ENCODE measurements around the gene HPD. TPM values are rescaled to one million over a fixed set of nuclear protein-coding genes. Genes with fewer than 3 reads are reported as not detected.
A peak's percentile ranks its signal among the peaks of the same experiment; 100 is the strongest.

The HPD gene
- total RNA-seq, 6 experiments from 2014 or later: 649 to 1,803 (median 1,080) TPM

- H3K27me3 ChIP-seq: no peaks in the 10 kb centered on the region
- no peak for TF ChIP-seq POLR2A (IDR thresholded peaks at IDR 0.05)
- TF ChIP-seq, protein P1, sequence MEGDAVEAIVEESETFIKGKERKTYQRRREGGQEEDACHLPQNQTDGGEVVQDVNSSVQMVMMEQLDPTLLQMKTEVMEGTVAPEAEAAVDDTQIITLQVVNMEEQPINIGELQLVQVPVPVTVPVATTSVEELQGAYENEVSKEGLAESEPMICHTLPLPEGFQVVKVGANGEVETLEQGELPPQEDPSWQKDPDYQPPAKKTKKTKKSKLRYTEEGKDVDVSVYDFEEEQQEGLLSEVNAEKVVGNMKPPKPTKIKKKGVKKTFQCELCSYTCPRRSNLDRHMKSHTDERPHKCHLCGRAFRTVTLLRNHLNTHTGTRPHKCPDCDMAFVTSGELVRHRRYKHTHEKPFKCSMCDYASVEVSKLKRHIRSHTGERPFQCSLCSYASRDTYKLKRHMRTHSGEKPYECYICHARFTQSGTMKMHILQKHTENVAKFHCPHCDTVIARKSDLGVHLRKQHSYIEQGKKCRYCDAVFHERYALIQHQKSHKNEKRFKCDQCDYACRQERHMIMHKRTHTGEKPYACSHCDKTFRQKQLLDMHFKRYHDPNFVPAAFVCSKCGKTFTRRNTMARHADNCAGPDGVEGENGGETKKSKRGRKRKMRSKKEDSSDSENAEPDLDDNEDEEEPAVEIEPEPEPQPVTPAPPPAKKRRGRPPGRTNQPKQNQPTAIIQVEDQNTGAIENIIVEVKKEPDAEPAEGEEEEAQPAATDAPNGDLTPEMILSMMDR (IDR thresholded peaks at IDR 0.05): no peak
- H3K4me3 ChIP-seq: no peak overlapping the region
- intact Hi-C loops (cut with DNase I): loop anchor here in 1 of 2 donors (10.0 kb wide), 1 partner anchor 76 kb away; the partner anchor contains the start of gene PSMD9
- peaks cover 0 to 51% (median 20%) of the 10 kb centered on the region in 4 donors for H3K4me1 ChIP-seq
- no peaks in the 10 kb centered on the region for H3K9me3 ChIP-seq
- H3K36me3 ChIP-seq: peaks cover 0 to 33% (median 18%) of the 10 kb centered on the region in 4 donors
- no peak for ATAC-seq
- H3K27ac ChIP-seq: peak overlapping the region in 1 of 3 donors; percentile 3
- 55% methylated on average over 7 of the region's 8 CpGs for WGBS (ENCODE audit: insufficient coverage, low coverage, low lambda C conversion rate, missing lambda C conversion rate)
- DNase-seq: no peak
Observed at GRCh38 chr12:121808623-121809022, 50.0 kb downstream of the HPD start.

- Histone ChIP-seq H3K27ac (peak overlapping the region in 1 of 3 donors; percentile 100), H3K4me1 (peaks cover 0 to 43% (median 19%) of the 10 kb centered on the region in 4 donors), H3K36me3 (peaks cover 0 to 33% (median 18%) of the 10 kb centered on the region in 4 donors), H3K4me3 (peak overlapping the region in 2 of 3 donors; percentile 65 to 67), H3K27me3 (no peaks in the 10 kb centered on the region), H3K9me3 (no peaks in the 10 kb centered on the region)
- 40% methylated on average over 1 of the region's 14 CpGs for WGBS (ENCODE audit: insufficient coverage, low coverage, low lambda C conversion rate, missing lambda C conversion rate)
- DNase-seq: peak in 1 of 3 donors; percentile 19
- intact Hi-C loops (cut with DNase I): loop anchor here in 1 of 2 donors (10.0 kb wide), 1 partner anchor 77 kb away; the partner anchor contains the start of gene PSMD9
- no peak for ATAC-seq
- TF ChIP-seq, protein P1 (IDR thresholded peaks at IDR 0.05): no peak
- TF ChIP-seq POLR2A (IDR thresholded peaks at IDR 0.05): no peak
Observed at GRCh38 chr12:121807642-121808347, 50.9 kb downstream of the HPD start.

DNA sequence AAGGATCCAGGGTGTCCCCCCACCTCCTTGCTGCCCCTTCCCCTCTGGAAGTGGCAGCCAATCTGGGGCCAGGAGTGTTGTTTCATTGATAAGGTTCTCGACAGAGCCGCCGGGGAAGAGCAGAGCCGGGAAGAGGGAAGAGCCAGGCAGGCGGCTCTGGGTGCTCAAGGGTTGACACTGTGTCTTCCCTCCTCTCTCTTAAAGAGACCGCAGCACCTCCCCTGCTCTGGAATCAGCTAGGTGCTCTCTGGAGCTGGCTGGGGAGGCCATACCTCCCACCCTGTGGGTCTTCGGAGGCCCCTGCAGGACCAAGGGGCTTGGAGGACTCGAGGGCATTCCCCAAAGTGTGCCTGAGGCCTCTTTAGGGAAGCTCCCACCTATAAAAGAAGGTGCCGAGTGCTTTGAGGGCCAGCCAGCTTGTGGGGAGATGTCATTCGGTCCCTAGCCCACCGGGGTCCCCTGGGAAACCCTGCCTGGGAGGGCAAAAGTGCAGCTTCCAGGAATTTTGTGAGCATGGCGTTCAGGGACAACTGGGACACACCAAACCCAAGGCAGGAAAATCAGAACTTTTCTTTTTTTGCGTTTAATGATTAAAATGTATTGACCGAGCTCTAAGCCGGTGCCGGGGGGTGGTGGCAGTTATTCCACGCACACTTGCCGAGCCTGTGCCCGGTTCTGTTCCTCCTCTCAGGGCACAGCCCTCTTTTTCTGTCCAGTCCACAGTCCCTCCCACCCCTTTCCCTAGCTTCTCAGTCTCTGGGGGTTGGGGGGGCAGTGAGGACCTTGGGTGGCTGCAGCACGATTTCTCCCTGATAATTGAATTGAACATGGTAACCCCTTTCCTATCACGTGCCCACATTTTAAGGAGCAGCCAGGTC is 51.9 kb downstream of the HPD start:
- 10% methylated on average over 16 of the region's 21 CpGs for WGBS (ENCODE audit: insufficient coverage, low coverage, low lambda C conversion rate, missing lambda C conversion rate)
- Histone ChIP-seq H3K4me3 (peak overlapping the region; percentile 54 to 67 (median 65)), H3K9me3 (no peaks in the 10 kb centered on the region), H3K4me1 (peaks cover 0 to 35% (median 15%) of the 10 kb centered on the region in 4 donors), H3K36me3 (peaks cover 0 to 33% (median 18%) of the 10 kb centered on the region in 4 donors), H3K27me3 (no peaks in the 10 kb centered on the region), H3K27ac (peak overlapping the region; percentile 40 to 100 (median 73))
- DNase-seq: peak; percentile 47 to 87 (median 81)
- intact Hi-C loops (cut with DNase I): loop anchor here in 1 of 2 donors (10.0 kb wide), 1 partner anchor 78 kb away; the partner anchor contains the start of gene PSMD9
- ATAC-seq: peak; percentile 24 to 56 (median 48)
- TF ChIP-seq POLR2A (IDR thresholded peaks at IDR 0.05): peak; percentile 24
- TF ChIP-seq, protein P1 (IDR thresholded peaks at IDR 0.05): no peak

DNA sequence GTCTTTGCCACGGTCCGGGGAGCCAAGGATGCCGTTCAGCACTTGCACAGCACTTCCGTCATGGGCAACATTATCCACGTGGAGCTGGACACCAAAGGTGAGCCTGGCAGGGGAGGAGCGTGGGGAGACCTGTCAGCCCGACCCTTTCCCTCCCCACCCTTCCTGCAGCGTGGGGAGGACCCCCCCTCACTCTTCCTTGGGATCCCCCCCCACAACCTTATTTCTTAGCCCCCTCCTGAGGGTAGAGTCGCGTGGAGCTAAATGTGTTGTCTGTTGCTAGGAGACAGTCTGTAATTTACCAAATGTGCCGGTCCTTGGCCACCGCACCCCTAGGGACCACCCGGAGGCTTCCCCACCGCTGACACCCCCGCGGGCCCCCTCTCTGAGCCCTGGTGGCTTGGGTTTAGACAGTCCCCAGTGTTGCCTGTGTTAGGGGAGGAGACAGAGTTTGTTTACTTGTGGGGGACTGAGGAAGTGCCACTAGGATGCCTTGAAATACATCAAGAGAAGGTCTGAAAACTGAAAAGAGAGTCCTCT is 52.6 kb downstream of the HPD start:
- Histone ChIP-seq H3K4me1 (peaks cover 0 to 28% (median 11%) of the 10 kb centered on the region in 4 donors), H3K36me3 (peaks cover 0 to 30% (median 18%) of the 10 kb centered on the region in 4 donors), H3K4me3 (peak overlapping the region; percentile 54 to 67 (median 65)), H3K27me3 (no peaks in the 10 kb centered on the region), H3K9me3 (no peaks in the 10 kb centered on the region), H3K27ac (peak overlapping the region in 2 of 3 donors; percentile 73 to 100)
- under 1% methylated on average over 15 of the region's 16 CpGs for WGBS (ENCODE audit: insufficient coverage, low coverage, low lambda C conversion rate, missing lambda C conversion rate)
- intact Hi-C loops (cut with DNase I): loop anchor here in 1 of 2 donors (10.0 kb wide), 1 partner anchor 79 kb away; the partner anchor contains the start of gene PSMD9
- peak; percentile 48 to 69 (median 64) for DNase-seq
- no peak for ATAC-seq
- TF ChIP-seq, protein P1 (IDR thresholded peaks at IDR 0.05): no peak
- no peak for TF ChIP-seq POLR2A (IDR thresholded peaks at IDR 0.05)
